Astrocyte of the cerebellum (primary cell): ENCODE measurements around the gene EIF1.
A peak's percentile ranks its signal among the peaks of the same experiment; 100 is the strongest.
"Not testable (repeated sequence)": the region's sequence is repeated elsewhere in the genome, so short reads cannot be mapped to it uniquely, and the experiment has no call there.

Source experiments
- DNase-seq: peaks from one replicate; pipeline ENCODE4 v3.0.0-alpha.2; 2011; ENCODE audit warnings: low read depth
- H3K4me3 ChIP-seq: 2 replicates; pipeline ENCODE4 v1.5.1; 2011; ENCODE audit warnings: mild to moderate bottlenecking, low read depth, low read length, moderate library complexity
- in situ Hi-C: cut with HindIII; loops from 2 replicates; pipeline ENCODE4 v1.10.0; 2017; ENCODE audit warnings: low sequenced_read_pairs
- TF ChIP-seq, protein P1 (sequence below): IDR thresholded peaks from 2 replicates; pipeline ENCODE4 v1.5.1; 2012; ENCODE audit warnings: low read length, low read depth, moderate library complexity, mild to moderate bottlenecking; ENCODE audit errors: missing control alignments

Gene EIF1

DNA sequence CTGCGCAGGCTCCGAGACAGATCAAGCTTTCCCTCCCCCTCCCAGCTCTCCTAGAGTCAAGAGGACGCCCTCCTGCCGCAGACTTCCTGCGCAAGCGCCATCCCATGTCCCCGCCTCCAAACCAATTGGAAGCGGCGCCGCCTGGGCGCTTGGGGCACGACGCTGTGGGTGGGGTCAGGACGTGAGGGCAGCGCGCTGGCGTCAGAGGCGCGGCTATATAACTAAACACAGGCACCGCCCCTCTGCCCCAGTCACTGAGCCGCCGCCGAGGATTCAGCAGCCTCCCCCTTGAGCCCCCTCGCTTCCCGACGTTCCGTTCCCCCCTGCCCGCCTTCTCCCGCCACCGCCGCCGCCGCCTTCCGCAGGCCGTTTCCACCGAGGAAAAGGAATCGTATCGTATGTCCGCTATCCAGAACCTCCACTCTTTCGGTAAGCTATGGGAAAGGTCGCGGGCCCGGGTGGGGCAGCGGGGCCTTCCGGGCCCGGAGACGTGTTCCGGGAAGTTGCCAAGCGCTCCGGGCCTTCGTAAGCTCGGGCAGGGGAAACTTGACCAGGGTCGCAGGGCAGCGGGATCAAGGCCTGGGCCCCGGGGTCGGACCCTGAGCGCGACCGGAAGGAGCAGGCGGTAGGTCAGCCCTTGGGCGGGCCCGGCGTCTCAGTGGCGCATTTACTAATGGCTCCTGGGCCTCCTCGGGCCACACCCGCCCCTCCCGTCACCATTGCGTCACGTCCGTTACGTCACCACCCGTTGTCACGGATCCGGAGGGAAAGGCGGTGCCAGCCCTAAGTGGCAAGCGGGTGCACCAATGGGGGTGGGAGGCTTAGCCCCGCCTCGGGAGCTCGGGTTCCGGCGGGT is at the start of gene EIF1:
TSS of gene EIF1 (plus strand) at position 245 of the 856 bp plus-strand sequence. CDS start at position 399, 154 bp downstream.
- TF ChIP-seq, protein P1, sequence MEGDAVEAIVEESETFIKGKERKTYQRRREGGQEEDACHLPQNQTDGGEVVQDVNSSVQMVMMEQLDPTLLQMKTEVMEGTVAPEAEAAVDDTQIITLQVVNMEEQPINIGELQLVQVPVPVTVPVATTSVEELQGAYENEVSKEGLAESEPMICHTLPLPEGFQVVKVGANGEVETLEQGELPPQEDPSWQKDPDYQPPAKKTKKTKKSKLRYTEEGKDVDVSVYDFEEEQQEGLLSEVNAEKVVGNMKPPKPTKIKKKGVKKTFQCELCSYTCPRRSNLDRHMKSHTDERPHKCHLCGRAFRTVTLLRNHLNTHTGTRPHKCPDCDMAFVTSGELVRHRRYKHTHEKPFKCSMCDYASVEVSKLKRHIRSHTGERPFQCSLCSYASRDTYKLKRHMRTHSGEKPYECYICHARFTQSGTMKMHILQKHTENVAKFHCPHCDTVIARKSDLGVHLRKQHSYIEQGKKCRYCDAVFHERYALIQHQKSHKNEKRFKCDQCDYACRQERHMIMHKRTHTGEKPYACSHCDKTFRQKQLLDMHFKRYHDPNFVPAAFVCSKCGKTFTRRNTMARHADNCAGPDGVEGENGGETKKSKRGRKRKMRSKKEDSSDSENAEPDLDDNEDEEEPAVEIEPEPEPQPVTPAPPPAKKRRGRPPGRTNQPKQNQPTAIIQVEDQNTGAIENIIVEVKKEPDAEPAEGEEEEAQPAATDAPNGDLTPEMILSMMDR = no peak
- peak within 1 kb of the TSS; percentile 98 for H3K4me3 ChIP-seq
- in situ Hi-C loops = no loop called here

DNA sequence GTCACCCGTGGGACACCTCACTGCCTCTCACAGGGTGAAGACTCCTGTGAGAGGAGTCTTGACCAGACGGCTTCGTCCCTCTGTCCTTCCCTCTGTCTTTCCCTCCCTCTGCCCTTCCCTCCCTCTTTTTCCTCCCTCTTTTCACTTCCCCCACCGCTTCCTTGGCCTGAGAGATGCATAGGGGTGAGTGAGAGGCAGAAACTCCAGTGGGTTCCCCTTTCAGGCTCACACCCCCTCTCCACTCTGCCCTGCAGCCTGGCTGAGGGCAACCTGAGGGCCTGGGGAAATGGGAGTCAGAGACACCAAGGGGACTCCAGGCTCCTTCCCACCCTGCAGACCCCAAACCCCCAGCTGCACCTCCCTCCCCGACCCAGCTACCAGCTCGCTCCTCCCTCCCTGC is 49.7 kb upstream of the EIF1 start:
- H3K4me3 ChIP-seq = no peak overlapping the region
- DNase-seq = no peak
- in situ Hi-C loops = loop anchor here (5.0 kb wide), 1 partner anchor 87 kb away; no protein-coding TSS in a partner anchor
- TF ChIP-seq, protein P1 = no peak

More for the DNA sequence above, at the start of gene EIF1:
- DNase-seq = peak; percentile 99

DNA sequence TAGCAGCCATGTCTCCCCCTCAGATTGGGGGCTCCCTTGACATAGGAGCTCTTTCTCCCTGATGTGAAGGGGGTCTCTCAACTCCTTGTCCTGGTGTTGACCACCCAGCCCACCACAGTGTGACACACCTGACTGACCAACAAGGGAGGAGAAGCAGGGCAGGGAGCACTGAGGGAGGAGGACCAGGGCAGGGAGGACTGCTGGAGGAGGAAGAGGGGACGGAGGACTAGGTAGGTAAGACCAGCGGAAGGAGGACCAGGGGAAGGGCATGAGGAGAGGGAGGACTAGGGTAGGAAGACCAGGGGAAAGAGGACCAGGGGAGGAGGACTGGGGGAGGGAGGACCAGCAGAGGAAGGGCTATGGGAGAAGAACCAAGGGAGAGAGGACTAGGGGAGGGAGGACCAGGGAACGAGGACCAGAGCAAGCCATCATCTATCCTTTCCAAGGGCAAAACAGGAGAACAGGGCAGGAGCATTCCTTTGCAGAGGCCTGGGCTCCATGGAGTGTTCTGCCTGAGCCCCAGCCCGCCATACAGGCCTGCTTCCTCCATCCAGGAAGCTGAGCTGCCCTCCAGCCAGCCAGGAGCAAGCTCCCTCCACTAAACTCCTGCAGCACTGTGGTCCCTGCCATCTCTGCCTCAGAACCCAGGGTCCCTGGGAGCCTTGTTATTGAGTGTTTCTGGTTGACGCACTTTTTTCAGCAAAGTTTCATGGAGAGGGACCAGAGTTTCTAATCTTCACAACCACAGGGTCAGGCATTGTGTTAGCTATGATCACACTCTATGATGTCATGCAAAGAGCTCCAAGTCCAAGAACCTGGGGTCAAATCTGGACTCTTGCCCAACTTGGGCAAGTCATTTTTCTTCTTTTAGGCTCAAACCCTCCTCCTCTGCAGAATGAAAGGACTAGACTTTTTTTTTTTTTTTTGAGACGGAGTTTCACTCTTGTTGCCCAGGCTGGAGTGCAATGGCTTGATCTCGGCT is 48.9 kb upstream of the EIF1 start:
- DNase-seq = no peak
- in situ Hi-C loops = loop anchor here (5.0 kb wide), 1 partner anchor 87 kb away; no protein-coding TSS in a partner anchor
- H3K4me3 ChIP-seq = no peak overlapping the region
- TF ChIP-seq, protein P1 = no peak

DNA sequence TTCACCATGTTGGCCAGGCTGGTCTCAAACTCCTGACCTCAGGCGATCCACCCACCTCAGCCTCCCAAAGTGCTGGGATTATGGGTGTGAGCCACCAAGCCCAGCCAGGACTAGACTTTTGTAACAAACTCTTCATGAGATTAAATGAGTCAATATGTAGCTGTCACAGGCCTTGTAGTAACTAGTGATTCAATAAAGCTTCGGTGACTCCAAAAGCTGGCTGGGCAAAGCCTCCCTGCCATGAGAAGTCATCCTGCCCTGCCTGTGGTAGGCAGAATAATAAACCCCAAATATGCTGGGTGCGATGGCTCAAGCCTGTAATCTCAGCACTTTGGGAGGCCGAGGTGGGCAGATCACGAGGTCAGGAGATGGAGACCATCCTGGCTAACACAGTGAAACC is 48.1 kb upstream of the EIF1 start:
- DNase-seq, H3K4me3 ChIP-seq, in situ Hi-C loops: not testable (repeated sequence)

DNA sequence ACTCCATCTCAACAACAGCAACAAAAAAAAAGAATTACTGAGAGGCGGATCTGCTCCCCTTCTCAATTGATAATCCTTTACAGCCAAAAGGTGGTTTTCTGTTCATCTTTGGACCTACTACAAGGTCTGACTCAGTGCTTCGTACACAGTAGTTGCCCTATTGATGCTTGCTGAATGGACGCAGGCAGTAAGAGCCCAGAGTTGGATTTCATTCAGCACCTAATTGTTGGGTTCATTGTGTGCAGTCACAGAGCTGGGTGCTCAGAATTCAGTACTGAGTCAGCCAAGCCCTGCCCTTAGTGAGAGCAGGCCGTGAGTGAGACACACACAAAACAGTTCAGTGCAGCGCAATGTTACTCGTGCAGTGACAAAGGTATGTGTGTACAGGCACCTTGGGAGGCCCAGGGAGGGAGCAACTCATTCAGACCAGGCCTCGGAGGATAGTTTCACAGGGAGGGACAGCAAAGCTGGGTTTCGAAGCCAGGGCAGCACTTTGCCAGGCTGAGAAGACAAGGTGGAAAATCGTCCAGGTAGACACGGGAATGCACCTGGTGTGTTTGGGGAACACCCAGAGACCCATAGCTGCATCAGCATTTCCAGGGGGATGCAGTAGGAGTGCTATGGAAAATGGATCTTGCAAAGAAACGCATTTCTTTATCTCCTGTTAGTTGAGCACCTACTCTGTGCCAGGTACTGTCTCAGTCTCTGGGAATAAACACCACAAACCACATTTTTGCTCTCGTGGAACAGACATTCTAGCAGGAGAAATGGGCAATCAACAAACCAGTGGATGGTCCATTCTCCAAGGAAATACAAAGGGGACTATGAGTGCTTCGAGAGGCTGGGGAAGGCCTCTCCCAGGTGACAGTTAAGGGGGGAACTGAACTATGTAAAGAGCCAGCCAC is 46.2 kb upstream of the EIF1 start:
- H3K4me3 ChIP-seq = no peak overlapping the region
- no peak for DNase-seq
- TF ChIP-seq, protein P1 = no peak
- in situ Hi-C loops = no loop called here

DNA sequence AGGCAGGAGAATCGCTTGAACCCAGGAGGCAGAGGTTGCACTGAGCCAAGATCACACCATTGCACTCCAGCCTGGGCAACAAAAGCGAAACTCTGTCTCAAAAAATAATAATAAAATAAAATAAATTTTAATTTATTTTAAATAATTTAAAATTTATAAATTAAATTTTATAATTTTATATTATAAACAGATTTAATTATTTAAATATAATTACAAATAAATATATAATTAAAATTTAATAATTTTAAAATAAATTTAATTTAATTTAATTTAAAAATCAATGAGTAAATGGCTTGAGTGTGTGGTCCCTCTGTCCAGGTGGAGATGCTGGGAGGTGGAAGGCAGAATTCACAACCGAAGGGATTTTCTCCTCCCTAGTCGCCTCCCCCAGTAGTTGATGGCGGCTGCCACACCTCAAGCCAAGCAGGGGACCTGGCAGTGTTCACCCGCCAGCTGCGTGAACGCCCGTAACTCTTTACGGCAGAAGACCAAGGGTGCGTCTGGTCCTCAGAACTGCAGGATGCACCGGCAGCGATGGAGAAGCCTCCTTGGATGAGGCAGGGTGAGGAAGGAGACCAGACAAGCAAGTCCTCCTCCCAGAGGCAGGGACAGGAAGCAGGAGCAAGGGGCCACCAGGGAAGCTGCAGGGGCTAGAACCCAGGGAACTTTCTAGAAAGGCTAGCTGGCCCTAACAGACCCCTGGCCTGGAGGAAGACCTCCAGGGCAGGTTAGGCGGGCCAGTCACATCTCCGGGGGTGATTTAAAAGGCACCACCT is 41.5 kb upstream of the EIF1 start:
- TF ChIP-seq, protein P1 = no peak
- no peak overlapping the region for H3K4me3 ChIP-seq
- in situ Hi-C loops = no loop called here
- no peak for DNase-seq
